B cell (primary cell): ENCODE data around the gene ENPP7. TPM values are rescaled to one million over a fixed set of nuclear protein-coding genes. Genes with fewer than 3 reads are reported as not detected.

Experiments used
- ATAC-seq: fragments of 200-7000 bp; cut with Tn5 transposase; one replicate; pipeline ENCODE4 v1.10.0; 2021; ENCODE audit warnings: low read depth, mild to moderate bottlenecking, moderate number of reproducible peaks, moderate library complexity
- CTCF ChIA-PET: fragments of 350-600 bp; sonication (Branson Sonifier 250); formaldehyde crosslinking; loops from one replicate; lab custom pipeline; 2021; ENCODE audit warnings: antibody characterized with exemption, inconsistent platforms; lab: Charles Lee
- POLR2A ChIA-PET: fragments of 350-600 bp; sonication (Branson Sonifier 250); formaldehyde crosslinking; loops from one replicate; lab custom pipeline; 2021; ENCODE audit warnings: antibody characterized with exemption; lab: Charles Lee
- DNase-seq: peaks from one replicate; pipeline ENCODE4 v3.0.0; 2013
- H2AFZ ChIP-seq: 2 replicates; pipeline ENCODE4 v1.6.1; 2012; ENCODE audit warnings: mild to moderate bottlenecking, low read depth, low read length; ENCODE audit not compliant: insufficient read depth, poor library complexity, severe bottlenecking
- H3K27ac ChIP-seq, 2 donors: 1 replicate in 1 of 2; 2 replicates in 1 of 2; pipeline ENCODE4 v1.5.1; 2012 to 2013; ENCODE audit warnings: low read length in 2 of 2, mild to moderate bottlenecking in 2 of 2, moderate library complexity in 1 of 2
- H3K27me3 ChIP-seq, 4 experiments: fragments of 200-600 bp in 1 of 4; sonication (generic) in 1 of 4; replicated peaks in 1 of 4; 1 replicate in 2 of 4; 2 replicates in 2 of 4; pipeline versions ENCODE4 v1.6.1 to v1.7.0; 2013 to 2016; ENCODE audit warnings: low read length in 3 of 4, mild to moderate bottlenecking in 2 of 4, mixed read lengths in 1 of 4, moderate library complexity in 1 of 4; ENCODE audit not compliant: insufficient read depth in 4 of 4, control insufficient read depth in 3 of 4; ENCODE audit errors: control extremely low read depth in 1 of 4
- H3K36me3 ChIP-seq, 2 experiments: replicated peaks in 1 of 2; 1 replicate in 1 of 2; 2 replicates in 1 of 2; pipeline versions ENCODE4 v1.6.1 to v1.7.1; 2013; ENCODE audit warnings: low read length in 1 of 2; ENCODE audit not compliant: insufficient read depth in 2 of 2, control insufficient read depth in 1 of 2; ENCODE audit errors: control extremely low read depth in 1 of 2, extremely low read depth in 1 of 2
- H3K4me1 ChIP-seq, 2 donors: fragments of 200-600 bp in 1 of 2; sonication (generic) in 1 of 2; 1 replicate in 1 of 2; 2 replicates in 1 of 2; pipeline versions ENCODE4 v1.5.1 to v1.6.1; 2013 to 2017; ENCODE audit warnings: low read length in 2 of 2; ENCODE audit not compliant: control insufficient read depth in 2 of 2, insufficient read depth in 2 of 2
- H3K4me2 ChIP-seq: replicated peaks from 2 replicates; pipeline ENCODE3; 2012; ENCODE audit warnings: mild to moderate bottlenecking, low read depth, low read length; ENCODE audit not compliant: poor library complexity, severe bottlenecking
- H3K4me3 ChIP-seq, 5 experiments: fragments of 200-600 bp in 1 of 5; sonication (generic) in 1 of 5; 1 replicate in 3 of 5; 2 replicates in 2 of 5; pipeline versions ENCODE4 v1.5.1 to v1.7.0; 2011 to 2016; ENCODE audit warnings: low read length in 4 of 5, mild to moderate bottlenecking in 4 of 5, low read depth in 2 of 5, control low read depth in 1 of 5, moderate library complexity in 1 of 5; ENCODE audit not compliant: insufficient read depth in 1 of 5; ENCODE audit errors: control extremely low read depth in 1 of 5, extremely low read depth in 1 of 5
- H3K79me2 ChIP-seq: fragments of 200-600 bp; sonication (generic); one replicate; pipeline ENCODE4 v1.6.0; 2016; ENCODE audit warnings: low read length; ENCODE audit not compliant: control insufficient read depth, insufficient read depth
- H3K9ac ChIP-seq: fragments of 200-600 bp; sonication (generic); 2 replicates; pipeline ENCODE4 v1.6.1; 2017; ENCODE audit warnings: mild to moderate bottlenecking, low read length, moderate library complexity
- H3K9me3 ChIP-seq, 3 donors: one replicate each; pipeline versions ENCODE4 v1.6.1 to v1.7.1; 2013; ENCODE audit warnings: low read length in 2 of 3; ENCODE audit not compliant: control insufficient read depth in 2 of 3, insufficient read depth in 1 of 3; ENCODE audit errors: control extremely low read depth in 1 of 3
- H4K20me1 ChIP-seq: 2 replicates; pipeline ENCODE4 v1.6.0; 2012; ENCODE audit warnings: mild to moderate bottlenecking, low read length; ENCODE audit not compliant: insufficient read depth, control insufficient read depth, poor library complexity, severe bottlenecking
- H3K27ac Mint-ChIP-seq: one replicate; pipeline ENCODE4 v1.8.0; 2021; ENCODE audit warnings: mixed read lengths
- H3K27me3 Mint-ChIP-seq: one replicate; pipeline ENCODE4 v1.8.0; 2021; ENCODE audit warnings: mixed read lengths
- H3K4me1 Mint-ChIP-seq: one replicate; pipeline ENCODE4 v1.8.0; 2021; ENCODE audit warnings: mixed read lengths
- H3K4me3 Mint-ChIP-seq: one replicate; pipeline ENCODE4 v1.8.0; 2021; ENCODE audit warnings: mixed read lengths
- H3K9me3 Mint-ChIP-seq: one replicate; pipeline ENCODE4 v1.8.0; 2022; ENCODE audit warnings: mixed read lengths; ENCODE audit not compliant: insufficient read depth
- EZH2 ChIP-seq: IDR thresholded peaks from 2 replicates; pipeline ENCODE4 v1.6.1; 2012; ENCODE audit warnings: borderline replicate concordance, low read depth, mild to moderate bottlenecking, moderate library complexity, low read length; ENCODE audit not compliant: insufficient read depth, poor library complexity, severe bottlenecking
- WGBS: methylation state at CpG from one replicate; pipeline ENCODE4 v1.1.5; 2013; ENCODE audit warnings: missing lambda C conversion rate; ENCODE audit not compliant: insufficient coverage; 5-methylcytosine and 5-hydroxymethylcytosine counted together
- intact Hi-C: fragments of 100-400 bp; cut with micrococcal nuclease; formaldehyde crosslinking; loops from one replicate; pipeline ENCODE4 v1.10.0; 2022
- polyA plus RNA-seq: library from polyadenylated mRNA; depleted of rRNA; stranded (reverse); fragments of >200 nt; gene quantifications from 2 replicates; pipeline ENCODE4 v1.2.3, GENCODE V29; 2012
- total RNA-seq, 2 donors: library from RNA; stranded (reverse); fragments of 120-200 nt in 1 of 2; gene quantifications; 1 replicate in 1 of 2; 2 replicates in 1 of 2; pipeline versions ENCODE4 v1.2.3 to v1.2.4, GENCODE V29; 2013 to 2022
- TF ChIP-seq, protein P1 (sequence below): fragments of 200-600 bp; IDR thresholded peaks from one replicate; pipeline ENCODE4 v1.8.0; 2022; ENCODE audit warnings: antibody characterized with exemption, mild to moderate bottlenecking

The ENPP7 gene
- total and polyA plus RNA-seq, 2 donors (not counting 1 experiment from before 2014, with no cell fraction given) = 0.40 to 6.7 TPM

DNA sequence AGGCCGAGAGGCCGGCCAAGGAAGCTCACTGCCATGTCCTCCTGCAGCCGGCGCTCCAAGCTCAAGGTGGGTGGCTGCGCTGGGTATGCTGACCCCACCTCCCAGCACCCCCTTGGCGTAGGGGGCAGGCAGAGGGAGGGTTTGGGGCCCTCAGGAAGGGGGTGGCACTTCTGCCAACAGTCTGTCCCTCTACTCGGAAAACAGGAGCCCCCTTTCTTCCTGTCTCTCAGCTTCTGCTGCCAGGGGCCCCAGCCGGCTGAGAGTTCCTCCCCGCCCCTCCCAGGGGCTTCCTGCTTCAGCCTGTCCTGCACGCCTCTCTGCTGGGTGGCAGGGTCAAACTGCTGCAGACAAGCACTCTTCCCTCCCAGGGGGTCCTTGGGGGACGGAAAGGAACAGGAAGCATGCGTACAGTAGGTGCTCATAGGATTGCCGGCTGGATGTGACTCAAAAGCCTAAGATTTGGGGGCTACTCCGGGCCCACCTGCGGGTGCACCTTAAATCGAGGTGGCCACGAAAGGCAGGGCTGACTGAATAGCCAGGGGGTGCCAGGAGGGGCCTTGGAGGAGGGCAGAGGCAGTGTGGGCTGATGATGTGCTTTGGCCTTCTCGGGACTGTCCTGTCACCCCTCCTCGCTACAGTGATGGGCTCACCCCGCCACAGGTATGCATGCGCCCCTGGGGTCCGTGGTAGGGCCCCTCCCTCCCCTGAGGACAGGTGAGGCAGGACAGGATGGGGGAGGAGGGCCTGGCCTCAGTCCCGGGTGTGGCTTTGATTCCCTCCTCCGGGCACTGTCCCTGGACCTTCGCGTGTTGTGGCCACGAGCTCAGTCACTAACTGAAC lies 51.2 kb downstream of the ENPP7 start:
- H3K9me3 Mint-ChIP-seq = no peaks in the 10 kb centered on the region
- Histone ChIP-seq H3K9me3 (peaks cover 0 to 20% (median 0%) of the 10 kb centered on the region in 3 donors), H3K36me3 (no peaks in the 10 kb centered on the region), H3K27me3 (peaks cover 0 to 72% (median 33%) of the 10 kb centered on the region in 4 experiments), H3K4me2 (no peak overlapping the region), H3K4me1 (peaks cover 23 to 35% of the 10 kb centered on the region in 2 donors), H3K27ac (no peak overlapping the region), H4K20me1 (no peaks in the 10 kb centered on the region), H3K9ac (no peak overlapping the region), H3K79me2 (no peaks in the 10 kb centered on the region), H2AFZ (no peak overlapping the region), H3K4me3 (no peak overlapping the region)
- ATAC-seq (no peak), DNase-seq (no peak)
- ChIA-PET CTCF (interaction anchor here (1.1 to 8.2 kb wide), 2 partner anchors 8 to 40 kb away, joined by 3 to 30 read pairs; no protein-coding TSS in a partner anchor), POLR2A (interaction anchor here (0.5 to 1.0 kb wide), 4 partner anchors 16 to 215 kb away, joined by 3 to 5 read pairs (median 3); no protein-coding TSS in a partner anchor)
- peaks cover 19% of the 10 kb centered on the region for H3K4me1 Mint-ChIP-seq
- peaks cover 64% of the 10 kb centered on the region for H3K27me3 Mint-ChIP-seq
- TF ChIP-seq EZH2 = no peak
- TF ChIP-seq, protein P1, sequence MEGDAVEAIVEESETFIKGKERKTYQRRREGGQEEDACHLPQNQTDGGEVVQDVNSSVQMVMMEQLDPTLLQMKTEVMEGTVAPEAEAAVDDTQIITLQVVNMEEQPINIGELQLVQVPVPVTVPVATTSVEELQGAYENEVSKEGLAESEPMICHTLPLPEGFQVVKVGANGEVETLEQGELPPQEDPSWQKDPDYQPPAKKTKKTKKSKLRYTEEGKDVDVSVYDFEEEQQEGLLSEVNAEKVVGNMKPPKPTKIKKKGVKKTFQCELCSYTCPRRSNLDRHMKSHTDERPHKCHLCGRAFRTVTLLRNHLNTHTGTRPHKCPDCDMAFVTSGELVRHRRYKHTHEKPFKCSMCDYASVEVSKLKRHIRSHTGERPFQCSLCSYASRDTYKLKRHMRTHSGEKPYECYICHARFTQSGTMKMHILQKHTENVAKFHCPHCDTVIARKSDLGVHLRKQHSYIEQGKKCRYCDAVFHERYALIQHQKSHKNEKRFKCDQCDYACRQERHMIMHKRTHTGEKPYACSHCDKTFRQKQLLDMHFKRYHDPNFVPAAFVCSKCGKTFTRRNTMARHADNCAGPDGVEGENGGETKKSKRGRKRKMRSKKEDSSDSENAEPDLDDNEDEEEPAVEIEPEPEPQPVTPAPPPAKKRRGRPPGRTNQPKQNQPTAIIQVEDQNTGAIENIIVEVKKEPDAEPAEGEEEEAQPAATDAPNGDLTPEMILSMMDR = no peak
- no peak overlapping the region for H3K4me3 Mint-ChIP-seq
- no peak overlapping the region for H3K27ac Mint-ChIP-seq
- intact Hi-C loops = no loop called here
- 63% methylated on average over 17 of the region's 27 CpGs for WGBS

DNA sequence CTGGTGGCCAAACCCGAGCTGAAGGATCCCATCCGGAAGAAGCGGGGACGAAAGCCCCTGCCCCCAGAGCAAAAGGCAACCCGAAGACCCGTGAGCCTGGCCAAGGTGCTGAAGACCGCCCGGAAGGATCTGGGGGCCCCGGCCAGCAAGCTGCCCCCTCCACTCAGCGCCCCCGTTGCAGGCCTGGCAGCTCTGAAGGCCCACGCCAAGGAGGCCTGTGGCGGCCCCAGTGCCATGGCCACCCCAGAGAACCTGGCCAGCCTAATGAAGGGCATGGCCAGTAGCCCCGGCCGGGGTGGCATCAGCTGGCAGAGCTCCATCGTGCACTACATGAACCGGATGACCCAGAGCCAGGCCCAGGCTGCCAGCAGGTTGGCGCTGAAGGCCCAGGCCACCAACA lies 53.1 kb downstream of the ENPP7 start:
- Mint-ChIP-seq H3K4me1 (peaks cover 11% of the 10 kb centered on the region), H3K9me3 (no peaks in the 10 kb centered on the region)
- no peak for ATAC-seq

More for the DNA sequence above, 53.1 kb downstream of the ENPP7 start:
- peaks cover 0 to 11% (median 0%) of the 10 kb centered on the region in 3 donors for H3K9me3 ChIP-seq
- H3K4me3 ChIP-seq = no peak overlapping the region
- H3K27ac Mint-ChIP-seq = no peak overlapping the region
- no peak overlapping the region for H3K4me2 ChIP-seq
- peaks cover 73% of the 10 kb centered on the region for H3K27me3 Mint-ChIP-seq
- no peak for TF ChIP-seq EZH2
- TF ChIP-seq, protein P1 = no peak
- no peak overlapping the region for H3K4me3 Mint-ChIP-seq
- CTCF ChIA-PET = no interaction called here
- H3K27ac ChIP-seq = no peak overlapping the region
- no peak for DNase-seq
- intact Hi-C loops = no loop called here
- H3K79me2 ChIP-seq = no peaks in the 10 kb centered on the region
- no peak overlapping the region for H2AFZ ChIP-seq
- no peak overlapping the region for H3K9ac ChIP-seq
- H4K20me1 ChIP-seq = no peaks in the 10 kb centered on the region
- H3K27me3 ChIP-seq = peaks cover 0 to 76% (median 36%) of the 10 kb centered on the region in 4 experiments
- POLR2A ChIA-PET = no interaction called here
- WGBS = 98% methylated on average over 18 of the region's 18 CpGs
- no peaks in the 10 kb centered on the region for H3K36me3 ChIP-seq
- peaks cover 12 to 24% of the 10 kb centered on the region in 2 donors for H3K4me1 ChIP-seq
